Activated CD8-positive, alpha-beta memory T cell treated with anti-CD3 and anti-CD28 coated beads for 36 hours (primary cell): ENCODE measurements around the gene MYO5A. TPM values are rescaled to one million over a fixed set of nuclear protein-coding genes. Genes with fewer than 3 reads are reported as not detected.
"Not testable (repeated sequence)": the region's sequence is repeated elsewhere in the genome, so short reads cannot be mapped to it uniquely, and the experiment has no call there.

ENCODE experiments used
- CTCF ChIA-PET: fragments of 350-600 bp; sonication (Branson Sonifier 250); formaldehyde crosslinking; loops from one replicate; lab custom pipeline; 2021; ENCODE audit warnings: antibody characterized with exemption; lab: Charles Lee
- POLR2A ChIA-PET: fragments of 350-600 bp; sonication (Branson Sonifier 250); formaldehyde crosslinking; loops from one replicate; lab custom pipeline; 2021; ENCODE audit warnings: antibody characterized with exemption; lab: Charles Lee
- total RNA-seq, 2 experiments: library from RNA; stranded (reverse); gene quantifications; one replicate each; pipeline ENCODE4 v1.2.3, GENCODE V29; 2021

MYO5A gene
- total RNA-seq, 2 experiments from 2014 or later = 28.6 to 30.3 TPM

- ChIA-PET POLR2A (no interaction called here), CTCF (no interaction called here)
Measured at GRCh38 chr15:52292780-52293392, 235.8 kb downstream of the MYO5A start.

GRCh38 chr15:52291204-52291603, 237.5 kb downstream of the MYO5A start:
- POLR2A ChIA-PET = interaction anchor here (0.6 kb wide), 1 partner anchor 1267 kb away, joined by 4 read pairs; no protein-coding TSS in a partner anchor
- CTCF ChIA-PET = no interaction called here

GRCh38 chr15:52290800-52291199, 237.9 kb downstream of the MYO5A start:
- ChIA-PET CTCF (no interaction called here), POLR2A (interaction anchor here (0.6 kb wide), 1 partner anchor 1267 kb away, joined by 4 read pairs; no protein-coding TSS in a partner anchor)

DNA sequence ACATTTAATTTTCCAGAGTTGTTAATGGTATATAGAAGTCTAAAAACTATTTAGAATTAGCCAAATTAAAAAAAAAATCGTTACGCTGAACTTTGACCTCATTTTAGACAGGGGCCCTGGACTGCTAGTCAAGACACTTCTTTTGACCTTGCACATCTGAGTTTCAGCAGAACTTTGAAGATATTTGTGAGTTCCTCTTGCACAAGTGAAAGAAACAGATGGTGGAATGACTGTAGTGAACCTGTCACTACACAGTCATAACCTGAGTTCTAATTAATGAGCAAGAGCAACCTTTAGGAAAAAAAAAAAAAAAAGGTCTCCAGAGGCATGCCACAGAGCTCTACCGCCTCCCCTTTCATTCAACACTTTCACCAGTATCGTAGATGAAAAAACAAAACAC, 238.4 kb downstream of the MYO5A start:
- POLR2A ChIA-PET = no interaction called here

DNA sequence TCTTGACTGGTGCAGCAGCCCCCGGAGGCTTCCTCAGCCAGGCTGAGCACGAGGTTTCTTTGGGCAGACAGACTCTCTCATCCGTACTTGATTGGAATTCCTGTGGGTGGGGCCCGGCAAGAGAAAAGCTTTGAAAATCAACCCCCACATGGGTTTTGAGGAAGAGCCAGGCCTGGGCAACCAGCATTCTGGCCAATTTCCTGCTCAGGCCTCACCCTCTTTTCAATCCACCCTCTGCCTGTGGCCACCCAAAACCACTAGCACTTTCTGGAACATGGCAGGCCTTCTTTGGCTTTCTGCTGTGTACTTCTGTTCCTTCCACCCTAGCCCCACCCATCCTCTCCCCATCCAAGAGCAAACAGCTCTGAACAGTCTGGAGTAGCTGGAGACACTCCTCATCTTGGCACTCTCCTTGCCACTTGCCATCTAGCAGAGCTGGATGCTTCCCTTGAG, 239.0 kb downstream of the MYO5A start:
- CTCF ChIA-PET = no interaction called here
- POLR2A ChIA-PET = no interaction called here

More for the DNA sequence above, 238.4 kb downstream of the MYO5A start:
- CTCF ChIA-PET = no interaction called here

- POLR2A ChIA-PET = no interaction called here
- CTCF ChIA-PET = no interaction called here
Measured at GRCh38 chr15:52288986-52289385, 239.7 kb downstream of the MYO5A start.

DNA sequence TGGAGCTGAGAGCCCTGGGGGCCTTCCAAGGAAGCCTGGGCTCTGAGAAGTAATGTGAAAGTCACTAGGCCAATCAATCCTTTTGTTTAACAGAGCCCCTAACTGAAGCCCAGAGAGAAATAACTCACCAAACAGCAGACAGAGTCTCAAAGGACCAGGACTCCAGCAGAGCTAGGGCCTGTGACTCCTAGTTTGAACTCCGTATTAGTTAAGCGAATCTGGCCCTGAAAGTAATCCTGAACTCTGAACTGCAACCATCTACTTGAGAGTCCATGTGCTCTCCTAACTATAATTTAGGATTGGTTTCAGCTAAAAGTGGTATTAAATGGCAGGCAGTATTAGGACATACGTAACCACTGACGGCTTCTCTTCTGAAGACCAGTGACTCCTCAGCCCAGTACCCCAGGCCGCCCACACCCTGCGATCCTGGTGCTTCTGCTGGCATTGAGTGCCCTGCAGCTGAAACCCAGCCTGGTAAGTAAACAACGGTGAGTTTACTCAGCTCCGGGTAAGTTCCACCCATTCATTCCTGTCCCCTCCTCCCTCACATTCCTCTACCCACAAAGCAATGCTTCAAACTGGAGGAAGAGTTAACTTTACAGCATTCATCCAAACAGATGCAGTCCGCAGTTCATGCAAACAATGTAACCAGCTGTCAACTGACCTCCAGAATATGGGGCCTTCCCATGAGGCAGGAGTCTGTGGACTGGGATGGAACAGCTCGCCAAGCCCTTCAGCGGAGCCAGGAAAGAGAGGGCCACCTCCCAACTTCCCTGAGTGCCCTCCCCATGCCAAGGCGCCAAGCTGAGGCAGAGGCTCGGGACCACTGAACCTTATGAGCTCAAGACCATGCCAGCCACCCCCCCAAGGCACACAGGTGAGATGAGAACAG, 240.4 kb downstream of the MYO5A start:
- POLR2A ChIA-PET = interaction anchor here (0.6 kb wide), 1 partner anchor 149 kb away, joined by 3 read pairs; no protein-coding TSS in a partner anchor
- CTCF ChIA-PET = interaction anchor here (0.6 to 0.7 kb wide), 2 partner anchors 243 to 1594 kb away, joined by 3 read pairs; no protein-coding TSS in a partner anchor

DNA sequence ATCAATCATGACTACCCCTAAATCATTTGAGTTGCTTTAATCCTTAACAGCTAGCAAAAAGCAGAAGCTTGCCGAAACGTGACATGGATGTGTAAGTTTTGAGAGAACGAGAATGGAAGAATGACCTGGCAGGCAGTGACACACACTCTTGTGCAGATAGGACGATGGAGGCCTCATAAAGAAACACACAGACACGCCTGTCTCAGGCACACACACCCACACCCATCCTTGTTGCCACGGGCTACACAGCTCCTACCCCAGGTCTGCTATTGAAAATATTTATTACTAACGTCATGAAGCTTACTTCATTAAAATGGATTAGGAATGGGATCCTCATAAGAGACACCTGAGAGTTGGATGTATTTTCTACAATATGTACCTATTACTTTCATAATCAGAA, 241.6 kb downstream of the MYO5A start:
- CTCF ChIA-PET = interaction anchor here (0.6 to 0.7 kb wide), 2 partner anchors 31 to 244 kb away, joined by 3 read pairs; no protein-coding TSS in a partner anchor
- POLR2A ChIA-PET = no interaction called here

GRCh38 chr15:52285941-52286340, 242.7 kb downstream of the MYO5A start:
- CTCF ChIA-PET, POLR2A ChIA-PET: not testable (repeated sequence)

DNA sequence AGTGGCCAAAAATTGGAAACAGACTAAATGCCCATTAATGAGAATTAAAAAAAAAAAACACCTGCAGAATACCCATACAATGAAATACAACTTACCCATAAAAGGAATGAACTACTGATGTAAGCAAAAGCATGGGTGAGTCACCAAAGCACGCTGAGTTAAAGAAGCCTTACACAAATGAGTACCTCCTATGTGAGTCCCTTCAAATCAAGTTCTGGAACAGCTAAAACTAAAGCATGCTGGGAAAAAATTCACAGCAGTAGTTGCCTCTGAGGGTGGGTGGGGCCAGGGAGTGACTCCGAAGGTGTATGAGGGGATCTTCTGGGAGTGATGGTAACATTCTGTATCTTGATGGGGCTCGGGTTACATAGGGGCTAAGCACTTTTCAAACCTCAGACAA, 244.5 kb downstream of the MYO5A start:
- CTCF ChIA-PET = no interaction called here
- POLR2A ChIA-PET = no interaction called here

DNA sequence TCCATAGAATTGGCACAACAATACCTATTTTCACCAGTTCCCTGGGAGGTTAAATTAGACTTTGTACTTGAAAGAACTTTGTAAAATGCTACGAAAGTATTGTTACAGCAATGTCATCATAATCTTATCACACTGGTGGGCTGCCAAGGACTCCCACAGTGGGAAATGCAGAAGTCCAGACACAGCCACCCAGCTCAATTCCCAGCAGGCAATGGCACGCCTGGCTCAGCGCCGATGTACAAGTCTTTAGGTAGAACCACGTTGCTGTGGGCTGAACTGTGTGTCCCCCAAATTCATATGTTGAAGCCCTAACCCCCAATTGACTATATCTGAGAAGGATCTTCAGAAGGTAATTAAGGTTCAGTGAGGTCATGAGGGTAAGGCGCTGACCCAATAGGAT, 245.4 kb downstream of the MYO5A start:
- CTCF ChIA-PET = no interaction called here
- POLR2A ChIA-PET = no interaction called here

DNA sequence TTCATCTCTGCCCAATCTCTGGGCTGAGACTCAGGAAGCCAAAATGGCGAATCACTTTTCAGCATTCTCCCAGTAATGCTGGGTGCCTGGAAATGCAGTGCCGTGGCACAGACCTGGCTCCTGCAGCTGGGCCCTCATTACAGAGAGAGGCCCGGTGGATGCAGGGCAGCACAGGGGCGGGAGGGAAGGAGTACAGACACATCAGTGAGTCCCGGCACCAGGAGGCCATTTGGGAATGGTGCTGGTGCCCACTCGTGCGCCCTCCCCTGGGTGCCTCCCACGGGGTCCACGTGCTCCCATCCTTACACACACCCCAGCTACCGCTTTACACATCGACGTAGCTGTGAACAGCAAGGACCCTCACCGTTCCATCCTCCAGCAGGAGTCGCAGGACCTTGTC, 246.3 kb downstream of the MYO5A start:
- ChIA-PET POLR2A (no interaction called here), CTCF (no interaction called here)

DNA sequence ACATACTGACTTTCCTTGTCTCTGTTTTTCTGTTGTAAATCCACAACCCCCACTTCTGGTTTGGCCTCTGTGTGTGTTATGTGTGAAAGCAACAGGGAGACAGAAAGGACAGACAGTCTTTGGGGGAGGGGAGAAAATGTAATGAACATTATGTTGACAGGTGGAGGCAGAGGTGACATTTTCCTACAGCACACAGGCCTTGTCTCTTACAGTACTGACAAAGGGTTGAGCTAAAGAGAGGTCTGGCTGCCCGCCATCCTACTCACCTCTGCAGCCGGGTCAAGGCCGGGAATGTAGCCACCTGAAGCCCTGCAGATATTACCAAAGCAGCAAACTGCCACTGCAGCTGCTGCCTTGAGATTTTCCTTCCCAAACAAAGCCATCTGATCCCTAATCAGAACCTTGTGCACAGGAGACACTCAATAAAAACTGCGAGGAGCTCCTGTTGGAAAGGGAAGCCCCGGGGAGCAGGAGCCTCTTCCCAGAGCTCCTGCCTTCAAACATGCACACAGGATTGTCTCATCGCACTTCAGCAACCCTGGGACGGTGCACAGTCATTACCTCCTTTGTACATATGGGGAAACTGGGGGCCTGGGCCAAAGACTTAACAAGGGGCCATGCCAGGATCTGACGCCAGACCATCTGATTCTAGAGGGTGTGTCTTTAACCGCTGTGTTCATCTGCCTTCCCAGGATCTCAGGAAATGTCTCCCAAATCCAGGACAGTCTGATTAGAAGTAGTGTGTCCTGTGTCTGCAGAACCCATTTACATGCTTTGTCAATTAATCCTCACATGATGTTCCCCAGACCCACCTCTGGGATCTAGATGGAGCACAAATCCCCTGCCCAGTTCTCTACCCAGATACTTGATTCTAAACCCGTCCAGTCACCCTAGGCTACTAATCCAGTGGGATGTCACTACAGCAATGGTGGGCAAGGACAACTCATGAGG, 247.3 kb downstream of the MYO5A start:
- ChIA-PET CTCF (no interaction called here), POLR2A (no interaction called here)

DNA sequence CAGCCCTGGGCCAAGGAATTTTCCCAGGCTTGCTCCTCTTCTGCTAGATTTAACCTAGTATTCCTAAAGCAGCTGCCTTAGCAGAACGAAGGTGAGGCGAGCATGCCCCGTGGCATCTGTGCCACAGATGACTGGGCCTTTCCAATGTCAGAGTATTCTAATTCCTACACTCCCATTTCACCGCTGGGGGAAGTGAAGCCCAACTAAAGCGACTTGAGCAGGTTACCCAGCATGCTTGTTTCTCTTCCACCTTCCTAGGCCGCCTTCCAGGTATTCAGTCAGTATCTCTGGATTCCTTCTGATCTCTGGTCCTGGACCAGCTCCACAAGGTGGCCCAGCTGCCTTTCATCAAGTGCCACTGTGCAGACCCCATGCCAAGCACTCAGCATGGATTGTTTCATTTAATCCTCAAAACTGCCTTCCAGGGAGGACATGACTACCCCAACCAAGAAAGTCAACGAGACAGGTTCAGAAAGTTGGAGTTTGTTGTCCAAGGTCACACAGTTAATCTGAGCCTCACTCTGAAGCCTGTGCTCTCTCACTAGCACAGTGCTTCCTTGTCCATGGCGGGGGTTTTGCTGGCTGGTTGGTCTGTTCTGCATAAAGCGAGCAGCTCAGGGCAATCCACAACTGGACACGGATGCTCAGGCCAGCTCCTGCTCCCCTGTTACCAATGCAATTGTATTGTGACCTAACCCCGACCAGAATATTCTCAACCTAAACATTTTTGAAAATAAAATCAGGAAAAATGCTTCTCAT, 248.2 kb downstream of the MYO5A start:
- CTCF ChIA-PET = interaction anchor here (0.6 kb wide), 1 partner anchor 24 kb away, joined by 4 read pairs; no protein-coding TSS in a partner anchor
- POLR2A ChIA-PET = interaction anchor here (0.6 kb wide), 1 partner anchor 529 kb away, joined by 3 read pairs; no protein-coding TSS in a partner anchor

GRCh38 chr15:52278636-52279367, 249.9 kb downstream of the MYO5A start:
- POLR2A ChIA-PET = interaction anchor here (0.5 kb wide), 1 partner anchor 13 kb away, joined by 3 read pairs; no protein-coding TSS in a partner anchor
- CTCF ChIA-PET = no interaction called here

- ChIA-PET CTCF (no interaction called here), POLR2A (interaction anchor here (0.5 kb wide), 1 partner anchor 12 kb away, joined by 3 read pairs; no protein-coding TSS in a partner anchor)
Measured at GRCh38 chr15:52278135-52278534, 250.5 kb downstream of the MYO5A start.

- POLR2A ChIA-PET = no interaction called here
- CTCF ChIA-PET = no interaction called here
Measured at GRCh38 chr15:52277575-52277974, 251.1 kb downstream of the MYO5A start.
